H1 (cell line): ENCODE results near the gene ZNF48. TPM values are rescaled to one million over a fixed set of nuclear protein-coding genes. Genes with fewer than 3 reads are reported as not detected.

ENCODE experiments used
- CHD1 ChIP-seq: IDR thresholded peaks from 2 replicates; pipeline ENCODE4 v1.6.1; 2012; ENCODE audit warnings: low read depth, low read length, improper control_type of control experiment
- KDM5A ChIP-seq: fragments of 200-600 bp; IDR thresholded peaks from 2 replicates; pipeline ENCODE4 v1.7.1; 2012; ENCODE audit warnings: mild to moderate bottlenecking, low read length, inconsistent platforms, mixed read lengths
- MAFK ChIP-seq: IDR thresholded peaks from 2 replicates; pipeline ENCODE4 v1.6.1; 2012; ENCODE audit warnings: low read depth, mild to moderate bottlenecking, improper control_type of control experiment, low read length
- NRF1 ChIP-seq: IDR thresholded peaks from 2 replicates; pipeline ENCODE4 v1.6.1; 2011; ENCODE audit warnings: mild to moderate bottlenecking, low read depth, low read length, improper control_type of control experiment
- RNF2 ChIP-seq: fragments of 200-900, 300-1000 bp; sonication (generic); IDR thresholded peaks from 2 replicates; pipeline ENCODE4 v1.7.1; 2016; ENCODE audit warnings: borderline replicate concordance, low read depth, mild to moderate bottlenecking, antibody characterized with exemption, low read length; ENCODE audit not compliant: poor library complexity, severe bottlenecking; ENCODE audit errors: missing control alignments
- TCF12 ChIP-seq: IDR thresholded peaks from 2 replicates; pipeline ENCODE4 v1.6.1; 2011; ENCODE audit warnings: low read depth, mild to moderate bottlenecking, low read length
- polyA plus RNA-seq, 7 experiments: library from polyadenylated mRNA; depleted of rRNA in 3 of 7; stranded (reverse) in 5 of 7; unstranded in 2 of 7; fragments of >200 nt in 5 of 7; fragments of 200-250 nt in 2 of 7; gene quantifications; 1 replicate in 5 of 7; 2 replicates in 1 of 7; 4 replicates in 1 of 7; pipeline versions ENCODE4 v1.2.1 to v1.2.3, GENCODE V29; 2011 to 2013; ENCODE audit warnings: missing spikeins in 2 of 7, mixed read lengths in 2 of 7
- total RNA-seq: library from RNA; stranded (reverse); fragmentation: NEBNext Ultra II Directional; extraction: Animal tissue kit (Norgen Biotek cat#: 25700); gene quantifications from 2 replicates; pipeline ENCODE4 v1.2.1, GENCODE V29; 2021

The ZNF48 gene
- total and polyA plus RNA-seq, 2 of the 8 experiments (the other 6 are each of a cell fraction or from before 2014, with no cell fraction given) = 30.4 to 41.2 TPM

- no peak for TF ChIP-seq NRF1
- TF ChIP-seq RNF2 = no peak
- no peak for TF ChIP-seq KDM5A
- TF ChIP-seq MAFK = no peak
- no peak for TF ChIP-seq TCF12
- no peak for TF ChIP-seq CHD1
Observed at GRCh38 chr16:30443631-30444030, 48.4 kb downstream of the ZNF48 start (continued).
